ENCODE results near the gene PRR20B.
"Not testable (repeated sequence)": the region's sequence is repeated elsewhere in the genome, so short reads cannot be mapped to it uniquely, and the experiment has no call there.

The PRR20B gene

GRCh38 chr13:57147188-57147587 lies at the start of gene PRR20B:
PRR20B (plus strand) TSS chr13:57147488; CDS start chr13:57147875, 387 bp downstream.
- not testable (repeated sequence) for DNase-seq

GRCh38 chr13:57114945-57115344 lies 32.3 kb upstream of the PRR20B start:
- no peak for DNase-seq

- no peak for DNase-seq
Observed at GRCh38 chr13:57123681-57124080, 23.6 kb upstream of the PRR20B start.

- DNase-seq = no peak
Observed at GRCh38 chr13:57128909-57129308, 18.4 kb upstream of the PRR20B start.

- no peak for DNase-seq
Observed at GRCh38 chr13:57136093-57136492, 11.2 kb upstream of the PRR20B start.

GRCh38 chr13:57137585-57137984 lies 9.7 kb upstream of the PRR20B start:
- DNase-seq = no peak

GRCh38 chr13:57138988-57139387 lies 8.3 kb upstream of the PRR20B start:
- no peak for DNase-seq

GRCh38 chr13:57139781-57140180 lies 7.5 kb upstream of the PRR20B start:
- not testable (repeated sequence) for DNase-seq

- DNase-seq = not testable (repeated sequence)
Observed at GRCh38 chr13:57140235-57140968, 6.9 kb upstream of the PRR20B start, which contains the start of gene PRR20A. PRR20A (plus strand) TSS chr13:57140918; CDS start chr13:57141305, 387 bp downstream.

GRCh38 chr13:57148106-57148505 lies 818 bp downstream of the PRR20B start:
- not testable (repeated sequence) for DNase-seq

- not testable (repeated sequence) for DNase-seq
Observed at GRCh38 chr13:57153761-57154160, 6.5 kb downstream of the PRR20B start, which contains the start of gene PRR20C. PRR20C (plus strand) TSS chr13:57154061; CDS start chr13:57154448, 387 bp downstream.

GRCh38 chr13:57160332-57160731 lies 13.0 kb downstream of the PRR20B start, which contains the start of gene PRR20D:
PRR20D (plus strand) TSS chr13:57160632; CDS start chr13:57161019, 387 bp downstream.
- not testable (repeated sequence) for DNase-seq

GRCh38 chr13:57166897-57167296 lies 19.6 kb downstream of the PRR20B start, which contains the start of gene PRR20E:
PRR20E (plus strand) TSS chr13:57167197; CDS start chr13:57167584, 387 bp downstream.
- not testable (repeated sequence) for DNase-seq

- no peak for DNase-seq
Observed at GRCh38 chr13:57191667-57192066, 44.4 kb downstream of the PRR20B start.

Data from CD4-positive, alpha-beta T cell treated with Interleukin-1 beta for 1 hour (primary cell).